HG03439 (cell line): ENCODE measurements around the gene TUBGCP6.

Source experiments
- ATAC-seq: cut with Tn5 transposase; IDR thresholded peaks from one replicate; pipeline ENCODE4 v1.9.1; 2021; ENCODE audit warnings: mild to moderate bottlenecking, moderate library complexity; ENCODE audit not compliant: unreplicated experiment

The TUBGCP6 gene

DNA sequence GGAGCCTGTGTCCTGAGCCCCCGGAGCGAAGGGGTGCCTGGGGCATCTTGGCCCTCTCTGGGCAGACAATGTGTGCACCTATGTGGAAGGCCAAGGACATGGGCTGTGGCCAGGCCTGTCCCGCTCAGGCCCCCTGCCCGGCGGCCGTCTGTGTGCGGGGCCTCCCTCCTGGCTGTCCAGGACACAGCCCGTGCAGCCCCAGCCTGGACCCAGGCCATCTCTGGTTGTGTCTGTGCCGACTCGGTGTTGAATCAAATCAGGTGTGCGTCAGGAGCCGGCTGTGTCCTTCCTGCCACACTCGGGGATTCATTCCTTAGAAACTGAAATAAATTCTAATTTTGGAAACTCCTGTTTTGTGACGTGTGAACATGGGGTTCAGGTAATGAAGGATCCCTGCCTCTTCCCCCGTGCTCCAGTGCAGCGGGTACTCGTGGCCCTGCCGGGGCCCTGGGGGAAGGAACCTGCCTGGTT lies 45.5 kb downstream of the TUBGCP6 start:
- no peak for ATAC-seq

DNA sequence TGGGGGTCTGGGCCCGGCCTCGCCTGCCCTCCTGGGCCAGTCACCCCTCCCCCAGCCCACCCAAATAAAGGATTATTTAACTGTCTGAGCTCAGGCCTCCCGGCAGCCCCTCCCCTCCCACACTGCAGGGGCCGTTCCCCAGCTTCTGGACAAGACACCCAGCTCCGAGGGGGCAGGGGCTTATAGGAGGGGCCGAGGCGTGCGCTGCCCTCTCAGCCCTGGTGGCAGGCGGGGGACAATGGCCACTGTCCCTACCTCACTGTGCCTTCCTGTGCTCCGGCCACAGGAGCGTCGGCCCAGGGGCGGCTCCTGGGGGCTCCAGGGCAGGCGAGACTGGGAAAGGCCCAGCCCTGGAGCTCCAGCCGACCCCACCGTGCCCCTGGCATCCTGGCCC lies 46.2 kb downstream of the TUBGCP6 start:
- ATAC-seq: no peak

DNA sequence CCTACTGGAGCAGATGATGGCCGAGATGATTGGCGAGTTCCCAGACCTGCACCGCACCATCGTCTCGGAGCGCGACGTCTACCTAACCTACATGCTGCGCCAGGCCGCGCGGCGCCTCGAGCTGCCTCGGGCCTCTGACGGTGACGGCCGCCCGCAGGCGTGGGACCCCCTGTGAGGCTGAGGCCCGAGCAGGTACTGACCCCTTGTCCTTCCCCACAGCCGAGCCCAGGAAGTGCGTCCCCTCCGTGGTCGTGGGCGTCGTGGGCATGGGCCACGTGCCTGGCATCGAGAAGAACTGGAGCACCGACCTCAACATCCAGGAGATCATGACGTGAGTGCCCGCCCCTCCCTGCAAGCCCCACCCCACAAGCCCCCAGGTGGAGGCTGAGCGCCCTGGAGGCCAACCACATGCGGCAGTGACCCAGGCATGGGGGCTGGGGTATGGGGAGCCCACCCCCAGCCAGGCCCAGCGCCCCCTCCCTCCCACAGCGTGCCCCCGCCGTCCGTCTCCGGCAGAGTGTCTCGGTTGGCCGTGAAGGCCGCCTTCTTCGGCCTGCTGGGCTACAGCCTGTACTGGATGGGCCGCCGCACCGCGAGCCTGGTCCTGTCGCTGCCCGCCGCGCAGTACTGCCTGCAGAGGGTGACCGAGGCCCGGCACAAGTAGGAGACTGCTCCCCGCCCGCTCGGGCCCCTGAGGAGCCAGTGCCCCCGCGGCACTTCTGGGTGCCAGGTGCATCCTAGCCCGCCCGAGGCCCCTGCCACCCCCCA lies 46.8 kb downstream of the TUBGCP6 start:
- ATAC-seq: no peak

DNA sequence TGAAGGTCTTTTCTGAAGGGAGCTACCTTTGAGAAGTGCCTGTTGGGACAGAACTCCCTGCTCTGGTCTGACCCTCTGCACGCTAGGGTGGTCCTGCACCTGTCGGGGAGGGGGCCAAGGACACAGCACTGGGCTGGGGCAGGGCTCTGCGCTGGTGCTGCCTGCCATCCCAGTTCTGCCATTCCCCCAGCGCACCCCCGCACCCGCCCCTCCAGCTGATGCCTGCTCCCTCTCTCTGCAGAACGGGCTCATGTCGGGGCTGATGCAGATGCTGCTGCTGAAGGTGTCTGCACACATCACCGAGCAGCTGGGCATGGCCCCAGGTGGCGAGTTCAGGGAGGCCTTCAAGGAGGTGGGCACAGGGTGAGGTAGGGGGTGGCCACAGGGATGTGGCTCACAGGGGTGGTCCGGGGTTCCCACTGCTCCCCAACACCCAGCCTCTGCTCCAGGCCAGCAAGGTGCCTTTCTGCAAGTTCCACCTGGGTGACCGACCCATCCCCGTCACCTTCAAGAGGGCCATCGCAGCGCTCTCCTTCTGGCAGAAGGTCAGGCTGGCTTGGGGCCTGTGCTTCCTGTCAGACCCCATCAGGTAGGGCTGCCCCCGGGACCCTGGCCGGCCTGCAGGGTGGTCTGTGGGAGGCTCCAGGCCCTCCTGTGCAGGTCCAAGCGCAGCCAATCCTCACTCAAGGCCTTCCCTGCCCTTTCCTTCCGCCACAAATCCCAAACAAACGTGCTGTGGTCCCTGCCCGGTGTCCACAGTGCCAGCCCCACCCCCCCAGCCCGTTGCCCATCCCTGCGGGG lies 47.6 kb downstream of the TUBGCP6 start:
- no peak for ATAC-seq

DNA sequence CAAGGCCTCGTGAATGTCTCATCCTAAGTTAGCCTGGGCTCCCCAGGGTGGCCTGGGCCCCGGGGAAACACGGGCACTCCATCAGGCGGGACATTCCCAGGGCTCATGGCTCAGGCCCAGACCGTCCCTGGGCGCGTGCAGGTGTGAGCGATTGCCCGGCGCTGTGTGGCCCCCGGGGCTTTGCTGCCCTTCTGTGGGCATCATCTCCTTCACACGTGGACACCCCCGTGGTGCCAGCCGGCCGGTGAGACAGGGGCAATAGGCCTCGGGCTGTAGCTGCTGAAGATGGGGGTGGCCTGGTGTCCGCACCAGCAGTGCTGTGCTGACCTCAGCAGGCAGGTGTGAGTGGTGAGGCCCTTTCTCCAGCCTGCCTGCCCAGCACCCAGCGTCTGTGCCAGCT lies 48.6 kb downstream of the TUBGCP6 start:
- no peak for ATAC-seq

DNA sequence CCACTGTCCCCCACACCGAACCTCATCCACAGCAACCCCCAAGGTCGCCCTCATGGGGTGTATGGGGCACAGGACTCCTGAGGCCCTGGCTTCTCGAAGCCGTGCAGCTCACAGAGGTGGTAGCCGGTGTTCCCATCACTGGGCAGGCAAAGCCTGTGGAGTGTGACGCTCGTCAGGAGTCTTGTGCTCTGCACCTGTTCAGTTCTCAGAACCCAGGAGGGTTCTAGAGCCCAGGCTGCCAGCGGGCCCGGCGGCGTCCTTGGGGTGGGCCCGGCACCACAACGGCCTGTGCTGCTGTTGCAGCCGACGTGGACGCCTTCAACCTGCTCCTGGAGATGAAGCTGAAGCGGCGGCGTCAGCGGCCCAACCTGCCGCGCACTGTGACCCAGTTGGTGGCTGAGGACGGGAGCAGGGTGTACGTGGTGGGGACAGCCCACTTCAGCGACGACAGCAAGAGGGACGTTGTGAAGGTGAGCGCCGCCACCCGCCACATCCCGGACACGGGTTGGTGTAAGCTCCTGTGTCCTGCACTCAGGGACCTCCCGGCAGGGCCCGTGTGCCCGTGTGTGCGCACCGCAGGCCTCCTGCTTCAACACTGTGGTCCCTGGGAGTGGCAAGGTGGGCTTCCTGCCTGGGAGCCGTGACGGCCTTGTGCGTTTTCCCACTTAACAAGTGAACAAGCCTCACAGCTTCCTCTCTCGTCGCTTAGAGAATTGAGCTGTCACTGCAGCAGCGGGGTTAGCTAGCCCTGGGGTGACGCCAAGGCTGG lies 50.6 kb downstream of the TUBGCP6 start:
- no peak for ATAC-seq

DNA sequence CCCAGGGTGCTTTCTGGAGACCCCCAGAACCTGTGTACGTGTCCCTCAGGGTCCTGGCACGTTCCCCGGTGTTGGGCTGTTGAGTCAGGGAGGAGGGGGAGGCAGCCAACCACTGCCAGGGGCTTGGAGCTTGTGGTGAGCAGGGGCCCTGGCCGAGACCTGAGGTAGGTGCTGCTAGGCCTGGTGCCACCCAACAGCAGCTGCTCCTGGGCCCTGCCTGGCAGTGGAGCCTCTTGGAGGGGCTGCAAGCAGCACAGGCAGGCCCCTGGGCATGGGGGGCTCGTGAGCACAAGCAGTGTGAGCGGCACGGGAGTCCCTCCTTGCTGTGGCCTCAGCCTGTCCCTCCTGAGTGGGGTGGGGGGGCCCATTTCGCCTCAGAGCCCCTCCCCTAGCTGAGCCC lies 51.2 kb downstream of the TUBGCP6 start:
- no peak for ATAC-seq

DNA sequence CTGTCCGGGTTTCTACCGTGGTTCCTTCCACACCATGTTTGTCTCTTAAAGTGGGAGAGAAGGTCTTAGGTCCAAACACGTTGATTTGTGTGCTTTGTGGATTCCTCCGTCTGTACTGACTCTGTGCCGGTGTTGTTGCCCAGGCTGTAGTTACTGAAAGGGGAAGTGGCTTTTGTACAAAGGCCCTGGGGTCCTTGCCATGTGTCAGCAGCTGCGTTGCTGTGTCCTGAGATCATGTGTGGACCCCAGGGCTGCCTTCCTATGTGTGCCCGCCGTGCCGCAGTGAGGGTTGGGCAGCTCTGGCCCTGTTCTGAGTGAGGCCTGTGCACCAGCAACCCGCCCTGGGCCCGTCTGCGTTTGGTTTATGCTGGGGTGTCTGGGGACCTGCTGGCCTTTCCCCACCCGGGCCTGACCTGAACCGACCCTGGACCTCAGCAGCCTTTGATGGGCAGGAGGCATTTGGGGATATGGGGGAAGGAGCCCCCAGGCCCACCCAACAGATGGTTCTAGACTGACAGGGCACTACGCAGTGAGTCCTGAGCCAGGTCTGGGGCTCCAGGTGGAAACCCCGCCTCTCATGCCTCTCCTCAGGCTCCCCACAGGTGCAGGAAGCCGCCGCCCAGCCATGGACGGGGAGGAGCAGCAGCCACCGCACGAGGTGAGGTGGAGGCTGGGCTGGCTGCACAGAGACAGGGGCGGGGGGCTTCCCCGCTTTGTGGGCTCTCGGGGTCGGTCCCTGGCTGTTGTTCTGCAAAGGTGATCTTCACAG lies 52.2 kb downstream of the TUBGCP6 start:
- no peak for ATAC-seq

DNA sequence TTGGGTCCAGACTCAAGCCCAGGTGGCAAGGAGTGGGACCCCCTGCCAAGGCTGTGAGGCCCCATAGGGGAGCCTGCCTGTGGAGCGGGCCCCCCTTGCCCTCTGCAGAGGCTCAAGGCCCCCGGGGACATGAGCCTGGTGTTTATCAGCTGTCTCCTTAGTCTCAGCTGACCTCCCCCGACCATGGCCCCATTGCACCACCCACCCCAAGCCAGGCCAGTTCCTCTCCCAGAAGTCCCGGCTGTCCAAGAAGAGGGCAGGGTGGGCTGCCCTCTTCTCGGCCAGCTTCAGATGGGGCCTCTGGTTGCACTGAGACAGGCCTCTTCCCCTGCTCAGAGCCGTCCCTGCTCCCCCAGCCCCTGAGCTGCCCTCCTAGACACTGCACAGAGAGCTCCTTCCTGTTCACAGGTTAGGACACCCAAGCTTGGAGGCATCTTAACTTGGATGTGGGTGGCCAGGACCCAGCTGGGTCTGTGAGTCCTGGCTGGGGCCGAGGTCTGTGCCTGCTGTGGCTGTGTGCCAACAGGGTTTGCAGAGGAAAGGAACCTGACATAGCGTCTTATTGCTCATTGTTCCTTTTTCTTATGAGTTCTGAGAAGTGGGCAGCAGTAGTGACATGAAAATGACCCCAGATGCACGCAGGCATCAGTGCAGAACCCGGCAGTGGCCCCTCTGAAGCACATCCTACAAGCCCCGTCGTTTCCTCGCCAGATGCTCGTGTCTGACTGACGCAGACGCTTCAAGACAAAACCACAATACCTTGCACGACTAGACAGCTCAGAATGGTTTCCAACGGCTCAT lies 53.7 kb downstream of the TUBGCP6 start:
- ATAC-seq: no peak

DNA sequence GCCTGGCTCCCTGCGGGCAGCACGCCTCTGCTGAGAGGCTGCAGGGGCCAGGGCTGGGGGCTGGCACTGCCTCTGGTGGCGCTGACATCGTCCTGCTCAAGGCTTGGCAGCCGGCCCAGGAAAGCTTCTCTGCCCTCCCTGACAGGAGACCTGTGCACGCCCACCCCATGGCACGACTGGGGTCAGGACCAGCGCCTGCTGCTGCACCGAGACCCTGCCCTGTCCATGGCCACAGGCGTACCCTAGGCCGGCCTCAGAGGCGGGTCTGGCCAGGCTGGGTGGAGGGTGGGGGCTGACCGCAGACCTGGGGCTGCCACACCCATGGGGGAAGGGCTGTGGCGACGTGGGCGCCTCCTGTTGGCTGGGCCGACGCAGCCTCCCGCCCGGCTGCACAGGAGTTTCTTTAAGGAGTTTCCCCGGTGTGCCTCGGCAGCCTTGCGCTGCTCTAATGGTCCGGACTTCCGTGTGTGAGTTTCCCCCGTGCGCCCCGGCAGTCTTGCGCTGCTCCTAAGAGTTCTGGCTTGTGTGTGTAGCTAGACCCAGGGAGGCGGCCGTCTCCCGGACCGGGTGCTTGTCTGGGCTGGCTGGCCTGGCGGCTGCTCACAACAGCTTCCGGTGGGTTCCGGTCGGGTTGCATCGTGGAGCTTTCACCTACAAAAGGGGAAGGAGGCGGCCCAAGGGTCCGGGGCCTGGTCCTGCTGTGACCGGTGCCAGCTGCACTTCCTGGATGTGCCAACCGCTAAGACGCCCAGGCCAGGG lies 54.5 kb downstream of the TUBGCP6 start:
- peak; percentile 38 for ATAC-seq

DNA sequence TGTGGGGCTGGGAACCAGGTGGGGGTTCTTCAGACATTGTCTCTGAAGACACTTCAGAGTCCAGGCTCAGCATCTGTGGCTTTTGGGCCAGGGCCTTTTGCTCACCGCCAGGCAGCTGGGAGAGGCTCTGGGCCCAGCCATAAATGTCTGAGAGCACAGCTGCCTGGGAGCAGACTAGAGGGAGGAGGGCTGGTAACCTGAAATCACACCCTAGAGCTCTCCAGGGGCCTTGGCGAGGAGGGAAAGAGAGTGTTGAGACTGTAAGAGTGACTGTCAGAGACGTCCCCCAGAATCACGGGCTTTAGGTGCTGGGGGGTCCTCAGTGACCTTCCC lies 55.0 kb downstream of the TUBGCP6 start:
- ATAC-seq: no peak

DNA sequence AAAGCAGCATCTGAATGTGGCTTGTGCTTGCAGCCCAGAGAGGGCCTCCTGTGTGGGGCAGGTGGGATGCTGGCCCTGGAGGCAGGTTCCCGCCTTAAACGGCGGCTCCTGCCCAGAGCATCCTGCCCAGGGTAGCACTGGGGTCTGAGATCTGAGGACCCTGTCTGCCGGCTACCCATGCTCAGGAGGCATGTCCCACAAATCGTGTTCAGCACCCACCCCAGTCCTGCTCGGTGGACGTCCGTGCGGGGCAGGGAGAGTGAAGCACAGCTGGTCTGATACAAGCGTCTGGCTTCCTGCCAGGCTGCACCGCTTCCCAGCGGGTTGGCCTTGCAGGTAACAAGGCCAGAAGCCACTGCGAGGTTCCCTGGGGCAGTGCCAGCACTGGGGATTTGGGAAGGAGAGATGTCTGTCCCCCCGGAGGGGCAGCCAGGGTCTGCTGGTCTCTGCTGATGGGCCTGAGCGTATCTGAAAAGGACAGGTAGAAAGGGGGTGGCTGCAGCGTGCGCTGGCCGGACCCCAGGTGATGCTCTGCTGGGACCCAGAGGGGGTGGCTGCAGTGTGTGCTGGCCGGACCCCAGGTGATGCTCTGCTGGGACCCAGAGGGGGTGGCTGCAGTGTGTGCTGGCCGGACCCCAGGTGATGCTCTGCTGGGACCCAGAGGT lies 55.5 kb downstream of the TUBGCP6 start:
- no peak for ATAC-seq

DNA sequence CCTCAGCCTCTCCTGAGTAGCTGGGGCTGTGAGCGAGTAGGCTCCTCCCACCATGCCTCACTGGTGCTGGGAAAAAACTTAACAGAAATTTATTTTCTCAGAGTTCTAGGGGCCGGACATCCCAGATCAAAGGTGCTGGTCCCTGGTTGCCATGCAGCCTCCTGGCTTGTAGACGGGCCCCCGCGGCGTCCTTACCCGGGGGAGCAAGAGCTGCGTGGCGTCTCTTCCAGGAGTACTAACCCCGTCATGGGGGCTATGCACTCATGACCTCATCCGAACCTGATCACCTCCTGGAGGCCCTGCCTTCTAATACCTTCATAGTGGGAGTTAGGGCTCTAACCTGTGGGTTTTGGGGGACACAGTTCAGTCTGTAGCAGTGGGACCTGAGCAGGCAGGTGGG lies 56.5 kb downstream of the TUBGCP6 start:
- ATAC-seq: no peak

DNA sequence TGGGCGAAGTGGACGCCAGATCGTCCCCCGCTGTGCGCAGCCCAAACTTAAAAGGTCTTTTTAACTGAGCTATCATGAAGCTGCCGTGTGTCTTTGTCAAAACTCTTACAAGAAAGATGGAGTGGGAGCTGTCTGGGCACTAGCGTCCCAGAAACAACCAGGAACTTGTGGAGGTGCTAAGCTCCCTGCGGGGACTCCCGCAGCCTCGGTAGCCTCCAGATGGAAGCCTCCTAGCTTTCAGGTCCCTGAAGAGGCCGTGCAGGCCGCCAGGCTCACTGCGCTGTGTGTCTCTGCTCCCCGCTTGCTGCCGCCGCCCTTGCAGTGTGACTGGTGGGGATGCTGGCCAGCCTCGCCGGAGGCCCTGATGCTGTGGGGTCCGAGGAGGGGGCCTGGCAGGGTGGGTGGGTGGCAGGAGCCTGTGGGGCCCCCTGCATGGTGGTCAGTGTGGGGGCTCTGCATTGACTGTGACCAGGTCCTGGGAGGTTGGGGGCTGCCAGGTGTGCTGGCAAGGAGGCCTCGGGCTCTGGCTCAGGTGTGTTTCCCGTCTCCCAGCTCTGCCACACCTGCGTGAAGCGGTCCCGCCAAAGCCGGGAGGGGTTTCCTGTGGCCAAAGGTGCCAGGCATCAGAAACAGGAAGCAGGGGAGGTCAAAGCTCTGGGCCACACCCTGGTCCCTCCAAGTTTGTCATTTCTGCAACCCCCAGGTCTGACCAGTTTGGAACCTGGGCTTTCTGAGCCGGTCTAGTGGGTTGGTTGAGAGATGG lies 57.9 kb downstream of the TUBGCP6 start:
- ATAC-seq: no peak

DNA sequence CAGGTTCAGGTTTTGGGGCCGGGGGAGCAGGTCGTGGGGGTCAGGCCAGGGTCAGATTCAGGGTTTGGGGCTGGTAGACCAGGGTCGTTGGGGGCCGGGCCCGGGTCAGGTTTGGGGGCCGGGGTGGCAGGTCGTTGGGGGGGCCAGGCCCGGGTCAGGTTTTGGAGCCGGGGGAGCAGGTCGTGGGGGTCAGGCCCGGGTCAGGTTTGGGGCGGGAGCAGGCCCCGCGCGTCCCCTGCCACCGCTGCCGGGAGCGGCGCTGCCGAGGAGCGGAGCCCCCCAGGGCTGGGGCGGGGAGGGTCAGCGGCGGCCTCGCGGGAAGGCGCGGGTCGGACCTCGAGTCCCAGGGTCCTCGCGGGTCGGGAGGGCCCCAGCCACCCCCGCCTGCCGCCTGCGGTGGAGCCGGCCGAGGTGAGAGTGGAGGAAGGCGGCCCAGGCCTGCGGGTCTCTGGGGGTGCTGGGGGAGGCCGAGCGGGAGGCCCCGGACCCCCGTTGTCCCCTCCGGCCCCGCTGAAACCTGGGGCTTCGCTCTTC lies 58.6 kb downstream of the TUBGCP6 start:
- ATAC-seq: no peak

DNA sequence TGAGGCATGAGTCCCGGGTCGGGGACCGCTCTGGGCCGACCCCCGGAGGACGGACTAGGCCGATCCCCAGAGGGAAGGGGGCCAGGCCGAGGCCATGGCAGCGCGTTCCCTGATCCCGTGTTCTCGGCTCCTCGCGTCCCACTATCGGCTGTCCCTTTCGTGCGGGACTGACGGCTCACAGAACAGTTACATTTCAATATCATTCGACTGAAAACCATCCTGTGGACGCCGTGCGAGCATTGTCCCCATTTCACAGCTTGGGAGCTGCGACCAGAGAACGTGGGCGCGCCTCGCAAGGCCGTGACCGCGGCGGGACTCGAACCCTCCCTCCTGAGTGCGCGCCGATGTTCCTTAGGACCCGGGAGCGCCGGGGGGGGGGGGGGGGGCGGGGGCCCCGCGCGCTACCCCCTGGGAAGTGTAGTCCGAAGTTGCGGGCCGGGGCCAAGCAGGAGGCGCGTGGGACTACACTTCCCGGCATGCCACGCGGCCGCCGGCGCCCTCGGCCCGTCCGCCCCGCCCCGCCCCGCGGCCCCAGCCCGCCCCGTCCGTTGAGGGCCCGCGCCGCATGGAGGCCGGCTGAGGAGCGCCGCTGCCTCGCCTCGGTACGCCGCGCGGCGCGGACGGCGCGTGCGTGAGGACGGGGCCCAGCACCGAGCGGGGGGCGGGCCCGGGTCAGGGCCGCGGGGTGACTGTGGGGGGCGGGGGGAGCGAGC lies 59.3 kb downstream of the TUBGCP6 start, which contains the start of gene TRABD:
TSS of gene TRABD (plus strand) at position 539 of the 713 bp plus-strand sequence. CDS start 7,148 bp downstream, outside the sequence.
- ATAC-seq: peak; percentile 28

DNA sequence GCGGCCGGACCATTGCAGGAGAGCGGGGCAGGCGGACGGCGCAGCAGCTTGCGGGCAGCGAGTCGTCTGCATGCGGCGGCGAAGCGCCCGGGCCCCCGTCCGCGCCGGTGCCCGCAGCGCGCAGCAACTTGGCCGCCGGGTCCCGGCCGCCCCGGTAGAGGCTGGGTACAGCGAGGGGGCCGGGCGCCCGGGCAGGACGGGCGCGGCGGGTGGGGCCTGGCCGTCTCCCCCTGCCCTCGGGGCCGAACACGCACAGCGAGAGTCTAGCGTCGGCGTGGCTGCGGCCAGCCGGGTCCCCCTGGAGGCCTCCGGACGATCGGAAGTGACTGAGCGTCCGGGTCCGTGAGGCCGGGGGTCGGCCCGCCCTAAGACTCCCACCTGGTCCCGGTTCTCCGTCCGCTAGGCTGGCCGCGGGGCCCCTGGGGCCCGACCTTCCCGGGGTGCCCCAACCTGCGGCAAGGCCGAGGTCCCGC lies 59.9 kb downstream of the TUBGCP6 start:
- no peak for ATAC-seq
